ENCODE data around the gene HLA-DPA1.
"Not testable (repeated sequence)": the region's sequence is repeated elsewhere in the genome, so short reads cannot be mapped to it uniquely, and the experiment has no call there.

HLA-DPA1 gene

GRCh38 chr6:33088258-33088930 is 14.9 kb upstream of the HLA-DPA1 start:
- DNase-seq = no peak

GRCh38 chr6:33085627-33086026 is 12.2 kb upstream of the HLA-DPA1 start:
- DNase-seq = no peak

GRCh38 chr6:33082702-33083101 is 9.3 kb upstream of the HLA-DPA1 start:
- DNase-seq = no peak

- DNase-seq = no peak
Measured at GRCh38 chr6:33081098-33081824, 7.8 kb upstream of the HLA-DPA1 start.

GRCh38 chr6:33080127-33081089 is 7.0 kb upstream of the HLA-DPA1 start:
- no peak for DNase-seq

- DNase-seq = no peak
Measured at GRCh38 chr6:33079580-33079979, 6.1 kb upstream of the HLA-DPA1 start.

- no peak for DNase-seq
Measured at GRCh38 chr6:33078919-33079521, 5.6 kb upstream of the HLA-DPA1 start.

- DNase-seq = no peak
Measured at GRCh38 chr6:33078442-33078841, 5.0 kb upstream of the HLA-DPA1 start.

GRCh38 chr6:33077908-33078307 is 4.5 kb upstream of the HLA-DPA1 start:
- DNase-seq = no peak

GRCh38 chr6:33076406-33076934 is 3.0 kb upstream of the HLA-DPA1 start:
- DNase-seq = no peak

GRCh38 chr6:33075568-33076405 is 2.3 kb upstream of the HLA-DPA1 start, which contains the start of gene HLA-DPB1:
Gene HLA-DPB1, plus strand, starts transcription at chr6:33075990. Its CDS starts 52 bp downstream, at chr6:33076042.
- peak; percentile 10 to 20 for DNase-seq

- no peak for DNase-seq
Measured at GRCh38 chr6:33075208-33075567, 1.7 kb upstream of the HLA-DPA1 start.

- no peak for DNase-seq
Measured at GRCh38 chr6:33072508-33073100, 845 bp downstream of the HLA-DPA1 start.

- DNase-seq = no peak
Measured at GRCh38 chr6:33071569-33071968, 1.9 kb downstream of the HLA-DPA1 start.

- no peak for DNase-seq
Measured at GRCh38 chr6:33070909-33071308, 2.5 kb downstream of the HLA-DPA1 start.

GRCh38 chr6:33069021-33069738 is 4.3 kb downstream of the HLA-DPA1 start:
- no peak for DNase-seq

GRCh38 chr6:33066917-33067521 is 6.4 kb downstream of the HLA-DPA1 start:
- DNase-seq = no peak

- DNase-seq = no peak
Measured at GRCh38 chr6:33065312-33065711, 8.1 kb downstream of the HLA-DPA1 start.

GRCh38 chr6:33064723-33065122 is 8.7 kb downstream of the HLA-DPA1 start:
- no peak for DNase-seq

GRCh38 chr6:33063435-33063834 is 10.0 kb downstream of the HLA-DPA1 start:
- not testable (repeated sequence) for DNase-seq
